ENCODE measurements around the gene SLC39A8. TPM values are rescaled to one million over a fixed set of nuclear protein-coding genes. Genes with fewer than 3 reads are reported as not detected.

The SLC39A8 gene
- total RNA-seq, 1 donor from 2014 or later = 17.6 TPM

Other genes with a start within 250 kb of the SLC39A8 start
- gene NFKB1, start 155.9 kb upstream of the SLC39A8 start, total RNA-seq = 41.9 TPM

Data from sciatic nerve (tissue), 1 donor.